Lower leg skin (tissue), 4 donors: ENCODE measurements around the gene STARD9. TPM values are rescaled to one million over a fixed set of nuclear protein-coding genes. Genes with fewer than 3 reads are reported as not detected.

Source experiments
- DNase-seq, 2 donors: peaks; one replicate each; pipeline ENCODE4 v3.0.0-alpha.2; 2019; ENCODE audit warnings: low spot score in 2 of 2
- H3K4me3 ChIP-seq: fragments of 200-600 bp; sonication (generic); 2 replicates; pipeline ENCODE4 v1.5.1; 2017; ENCODE audit warnings: mild to moderate bottlenecking, low read depth; ENCODE audit not compliant: poor library complexity, severe bottlenecking
- CTCF ChIP-seq, 3 donors: fragments of 450-650 bp; IDR thresholded peaks; one replicate each; pipeline ENCODE4 v1.5.1; 2016; ENCODE audit warnings: antibody characterized with exemption in 3 of 3, mild to moderate bottlenecking in 3 of 3, moderate library complexity in 2 of 3
- POLR2A ChIP-seq, 2 donors: fragments of 450-650 bp; IDR thresholded peaks; one replicate each; pipeline ENCODE4 v1.6.1; 2016 to 2017; ENCODE audit warnings: antibody characterized with exemption in 2 of 2, mild to moderate bottlenecking in 1 of 2, moderate library complexity in 1 of 2
- WGBS, 2 donors: methylation state at CpG; one replicate each; pipeline ENCODE4 v1.1.5; 2018; 5-methylcytosine and 5-hydroxymethylcytosine counted together
- intact Hi-C: fragments of 100-400 bp; cut with DNase I; formaldehyde crosslinking; loops from one replicate; pipeline ENCODE4 v1.15.0; 2023; ENCODE audit warnings: low total_unique reads
- total RNA-seq, 4 donors: library from RNA; depleted of rRNA; stranded (reverse); fragments of >200 nt; gene quantifications; one replicate each; pipeline ENCODE4 v1.1.0, GENCODE V29; 2016

STARD9 gene
- total RNA-seq, 4 donors from 2014 or later: 3.0 to 7.6 (median 6.7) TPM

DNA sequence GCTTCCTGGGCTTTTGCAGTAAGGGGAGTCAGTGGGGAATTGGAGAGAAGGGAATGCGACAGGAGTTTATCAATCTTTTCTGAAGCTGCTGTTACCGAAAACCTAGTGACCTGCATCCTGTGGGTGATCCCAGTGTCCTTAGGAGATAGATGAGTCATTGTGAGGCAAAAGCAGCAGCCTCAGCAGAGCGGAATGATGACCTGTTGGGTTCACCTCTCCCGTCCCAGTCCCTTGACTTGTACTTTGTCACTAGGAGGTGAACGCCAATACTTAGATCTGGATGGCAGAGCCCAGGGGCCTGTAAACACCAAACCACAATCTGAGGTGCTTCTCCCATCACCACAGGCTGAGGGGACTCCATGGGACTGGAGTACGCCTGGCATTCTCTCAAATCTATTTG is 143.6 kb downstream of the STARD9 start:
- 91% methylated on average over 6 of the region's 6 CpGs for WGBS, 2 donors
- intact Hi-C loops: no loop called here
- H3K4me3 ChIP-seq: no peak overlapping the region
- no peak for DNase-seq
- TF ChIP-seq CTCF (IDR thresholded peaks at IDR 0.05) (no peak), POLR2A (IDR thresholded peaks at IDR 0.05) (no peak)

GRCh38 chr15:42720071-42720470 is 144.7 kb downstream of the STARD9 start:
- intact Hi-C loops: no loop called here
- WGBS, 2 donors: 82 to 91% methylated on average over 3 of the region's 3 CpGs
- no peak for DNase-seq
- H3K4me3 ChIP-seq: no peak overlapping the region
- no peak for TF ChIP-seq POLR2A (IDR thresholded peaks at IDR 0.05)
- TF ChIP-seq CTCF (IDR thresholded peaks at IDR 0.05): no peak

- intact Hi-C loops: no loop called here
- DNase-seq: no peak
- WGBS, 2 donors: 60% methylated on average over 6 of the region's 6 CpGs
- no peak overlapping the region for H3K4me3 ChIP-seq
- no peak for TF ChIP-seq POLR2A (IDR thresholded peaks at IDR 0.05)
- TF ChIP-seq CTCF (IDR thresholded peaks at IDR 0.05): no peak
These were observed 145.6 kb downstream of the STARD9 start for GRCh38 chr15:42721016-42721415.

DNA sequence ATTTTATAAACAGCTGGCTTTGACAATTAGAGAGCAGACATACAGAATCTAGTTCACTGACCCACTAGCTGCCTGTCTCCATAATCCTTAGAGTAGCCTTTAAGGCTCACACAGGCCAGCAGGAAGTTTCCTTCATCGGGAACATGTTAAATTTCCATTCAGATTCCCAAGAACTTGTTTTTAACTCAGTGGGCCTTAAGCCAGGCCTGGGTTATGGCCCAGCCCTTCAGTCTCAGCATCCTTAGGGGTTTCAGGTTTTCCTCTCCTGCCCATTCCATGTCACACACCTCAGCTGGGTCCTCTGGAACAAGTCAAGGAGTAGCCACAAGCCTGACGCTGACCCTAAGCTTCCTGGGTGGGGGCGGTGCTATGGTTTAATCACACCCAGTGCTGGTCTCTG is 146.5 kb downstream of the STARD9 start:
- H3K4me3 ChIP-seq: no peak overlapping the region
- WGBS, 2 donors: 74 to 81% methylated on average over 3 of the region's 3 CpGs
- TF ChIP-seq CTCF (IDR thresholded peaks at IDR 0.05): no peak
- TF ChIP-seq POLR2A (IDR thresholded peaks at IDR 0.05): no peak
- intact Hi-C loops: no loop called here
- no peak for DNase-seq

DNA sequence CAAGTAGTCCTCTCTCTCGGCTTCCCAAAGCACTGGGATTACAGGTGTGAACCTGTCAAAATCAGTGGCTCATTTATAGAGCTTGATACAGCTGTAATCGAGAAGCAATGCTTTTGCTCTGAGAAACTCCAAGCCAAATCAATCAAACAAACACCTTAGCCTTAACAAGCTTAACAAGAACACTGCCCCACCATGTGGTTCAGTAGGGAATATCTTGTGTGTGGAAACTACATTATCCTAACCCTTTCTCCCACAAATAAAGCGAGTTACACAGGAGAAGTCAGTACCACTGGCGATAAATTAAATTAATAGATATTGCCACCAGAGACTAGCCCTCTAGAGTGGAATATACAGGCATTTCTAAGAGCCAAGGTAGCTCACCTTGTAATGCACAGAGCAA is 147.7 kb downstream of the STARD9 start:
- TF ChIP-seq CTCF (IDR thresholded peaks at IDR 0.05): no peak
- no peak for TF ChIP-seq POLR2A (IDR thresholded peaks at IDR 0.05)
- no peak for DNase-seq
- H3K4me3 ChIP-seq: no peak overlapping the region
- 66 to 86% methylated on average over 4 of the region's 4 CpGs for WGBS, 2 donors
- intact Hi-C loops: no loop called here

DNA sequence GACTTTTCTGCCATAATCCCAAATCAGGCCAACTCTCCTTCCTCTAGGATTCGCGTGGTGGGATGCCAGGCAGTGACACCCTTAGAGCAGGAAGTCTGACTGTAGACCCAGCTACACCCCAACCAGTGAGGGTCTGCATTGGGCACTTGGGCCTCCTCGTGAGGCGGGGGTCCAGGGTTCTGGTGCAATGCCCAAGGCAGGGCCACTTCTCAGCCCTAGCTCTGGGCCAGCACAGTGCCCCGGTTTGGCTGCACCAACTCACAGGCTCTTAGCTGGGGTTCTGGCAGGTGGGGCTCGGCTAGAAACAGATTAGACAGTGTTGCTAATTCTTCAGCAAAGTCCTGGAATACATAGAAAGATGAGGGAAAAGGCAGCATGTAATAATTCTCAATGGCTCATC is 148.9 kb downstream of the STARD9 start:
- no peak overlapping the region for H3K4me3 ChIP-seq
- TF ChIP-seq CTCF (IDR thresholded peaks at IDR 0.05): no peak
- no peak for TF ChIP-seq POLR2A (IDR thresholded peaks at IDR 0.05)
- intact Hi-C loops: no loop called here
- DNase-seq: no peak
- 91% methylated on average over 6 of the region's 6 CpGs for WGBS, 2 donors
